ENCODE results near the gene FRMD5.

FRMD5 gene

GRCh38 chr15:43919540-43920253 lies 275.4 kb downstream of the FRMD5 start:
- DNase-seq: no peak

- no peak for DNase-seq
These were observed 276.4 kb downstream of the FRMD5 start for GRCh38 chr15:43918717-43919116.

GRCh38 chr15:43916326-43916660 lies 278.8 kb downstream of the FRMD5 start:
- no peak for DNase-seq

- no peak for DNase-seq
These were observed 279.3 kb downstream of the FRMD5 start for GRCh38 chr15:43915631-43916325.

GRCh38 chr15:43913941-43914340 lies 281.1 kb downstream of the FRMD5 start:
- DNase-seq: no peak

GRCh38 chr15:43913026-43913780 lies 281.9 kb downstream of the FRMD5 start:
- DNase-seq: peak; percentile 91

GRCh38 chr15:43912208-43912607 lies 282.9 kb downstream of the FRMD5 start:
- DNase-seq: no peak

- peak; percentile 20 for DNase-seq
These were observed 283.8 kb downstream of the FRMD5 start for GRCh38 chr15:43911235-43911781.

GRCh38 chr15:43908516-43909050 lies 286.5 kb downstream of the FRMD5 start:
- DNase-seq: no peak

- no peak for DNase-seq
These were observed 289.3 kb downstream of the FRMD5 start for GRCh38 chr15:43905755-43906154.

GRCh38 chr15:43903864-43904290 lies 291.2 kb downstream of the FRMD5 start:
- no peak for DNase-seq

- DNase-seq: no peak
These were observed 293.6 kb downstream of the FRMD5 start for GRCh38 chr15:43901495-43901894.

GRCh38 chr15:43900996-43901395 lies 294.1 kb downstream of the FRMD5 start:
- DNase-seq: no peak

GRCh38 chr15:43899928-43900327 lies 295.1 kb downstream of the FRMD5 start:
- no peak for DNase-seq

- DNase-seq: no peak
These were observed 296.2 kb downstream of the FRMD5 start for GRCh38 chr15:43898891-43899290.

- DNase-seq: no peak
These were observed 298.5 kb downstream of the FRMD5 start for GRCh38 chr15:43896543-43896942.

- DNase-seq: no peak
These were observed 299.5 kb downstream of the FRMD5 start for GRCh38 chr15:43895586-43895985.

GRCh38 chr15:43893956-43894355 lies 301.1 kb downstream of the FRMD5 start:
- DNase-seq: no peak

GRCh38 chr15:43889042-43889441 lies 306.0 kb downstream of the FRMD5 start:
- DNase-seq: no peak

- no peak for DNase-seq
These were observed 307.2 kb downstream of the FRMD5 start for GRCh38 chr15:43887901-43888300.

GRCh38 chr15:43886558-43886957 lies 308.5 kb downstream of the FRMD5 start:
- no peak for DNase-seq

- no peak for DNase-seq
These were observed 311.5 kb downstream of the FRMD5 start for GRCh38 chr15:43883571-43883970.

GRCh38 chr15:43881944-43882343 lies 313.1 kb downstream of the FRMD5 start:
- DNase-seq: no peak
